SK-N-SH (cell line): ENCODE results near the gene ADGRB2. TPM values are rescaled to one million over a fixed set of nuclear protein-coding genes. Genes with fewer than 3 reads are reported as not detected.
A peak's percentile ranks its signal among the peaks of the same experiment; 100 is the strongest.

ENCODE experiments used
- CTCF ChIA-PET: fragments of 300-600, 350-600 bp; formaldehyde crosslinking; extraction: SDS; loops from one replicate; lab custom pipeline; 2021; lab: Yijun Ruan, JAX
- POLR2A ChIA-PET: fragments of 350-600 bp; sonication (Branson Sonifier 250); formaldehyde crosslinking; extraction: SDS; loops from one replicate; lab custom pipeline; 2020; ENCODE audit warnings: antibody characterized with exemption, inconsistent platforms; lab: Yijun Ruan, JAX
- DNase-seq: peaks from one replicate; pipeline ENCODE4 v3.0.0; 2012
- H2AFZ ChIP-seq: fragments of 200-600 bp; sonication (generic); 2 replicates; pipeline ENCODE4 v1.8.1; 2016; ENCODE audit warnings: antibody characterized with exemption, mild to moderate bottlenecking, low read depth
- H3F3A ChIP-seq: fragments of 200-600 bp; sonication (generic); replicated peaks from 2 replicates; pipeline ENCODE3; 2016; ENCODE audit warnings: antibody characterized with exemption, mild to moderate bottlenecking; ENCODE audit not compliant: insufficient read depth
- H3K27ac ChIP-seq, 2 experiments: fragments of 200-500 bp in 1 of 2; fragments of 200-600 bp in 1 of 2; sonication (Bioruptor generic) in 1 of 2; sonication (generic), shearing (Covaris generic) in 1 of 2; 2 replicates each; pipeline versions ENCODE4 v1.5.1 to v1.6.1; 2014 to 2016; ENCODE audit warnings: low read depth in 2 of 2, inconsistent platforms in 1 of 2, low read length in 1 of 2, mild to moderate bottlenecking in 1 of 2, mixed read lengths in 1 of 2
- H3K27me3 ChIP-seq: fragments of 200-600 bp; sonication (generic), shearing (Covaris generic); 2 replicates; pipeline ENCODE4 v1.6.1; 2016; ENCODE audit warnings: mixed run types; ENCODE audit not compliant: insufficient read depth
- H3K36me3 ChIP-seq, 2 experiments: fragments of 200-500 bp in 1 of 2; fragments of 200-600 bp in 1 of 2; sonication (Bioruptor generic) in 1 of 2; sonication (generic) in 1 of 2; replicated peaks in 1 of 2; 2 replicates each; pipeline versions ENCODE3 to v1.5.1; 2014 to 2016; ENCODE audit warnings: low read length in 1 of 2, mild to moderate bottlenecking in 1 of 2; ENCODE audit not compliant: insufficient read depth in 2 of 2, control insufficient read depth in 1 of 2
- H3K4me1 ChIP-seq, 2 experiments: fragments of 200-500 bp in 1 of 2; fragments of 200-600 bp in 1 of 2; sonication (Bioruptor generic) in 1 of 2; sonication (generic), shearing (Covaris generic) in 1 of 2; 2 replicates each; pipeline versions ENCODE4 v1.5.1 to v1.6.1; 2014 to 2016; ENCODE audit warnings: low read depth in 1 of 2, low read length in 1 of 2, mixed run types in 1 of 2; ENCODE audit not compliant: insufficient read depth in 2 of 2, control insufficient read depth in 1 of 2
- H3K4me2 ChIP-seq: fragments of 200-600 bp; sonication (generic), shearing (Covaris generic); 2 replicates; pipeline ENCODE4 v1.6.1; 2017; ENCODE audit warnings: mixed run types
- H3K4me3 ChIP-seq, 2 experiments: fragments of 200-500 bp in 1 of 2; fragments of 200-600 bp in 1 of 2; sonication (Bioruptor generic) in 1 of 2; sonication (generic), shearing (Covaris generic) in 1 of 2; 2 replicates each; pipeline versions ENCODE4 v1.5.1 to v1.8.1; 2014 to 2016; ENCODE audit warnings: low read depth in 2 of 2, inconsistent platforms in 1 of 2, low read length in 1 of 2, mild to moderate bottlenecking in 1 of 2, mixed read lengths in 1 of 2, moderate library complexity in 1 of 2
- H3K79me2 ChIP-seq: fragments of 200-600 bp; sonication (generic); 2 replicates; pipeline ENCODE4 v1.8.1; 2017; ENCODE audit warnings: mild to moderate bottlenecking; ENCODE audit not compliant: insufficient read depth
- H3K9ac ChIP-seq: fragments of 200-600 bp; sonication (generic); 2 replicates; pipeline ENCODE4 v1.6.1; 2017; ENCODE audit warnings: mixed run types
- H3K9me2 ChIP-seq: fragments of 200-600 bp; sonication (generic); 2 replicates; pipeline ENCODE4 v1.6.1; 2017; ENCODE audit warnings: mixed run types
- H3K9me3 ChIP-seq: fragments of 200-600 bp; sonication (generic); 2 replicates; pipeline ENCODE4 v1.6.1; 2017; ENCODE audit warnings: mixed run types, mild to moderate bottlenecking, moderate library complexity
- H4K20me1 ChIP-seq: fragments of 200-600 bp; sonication (generic); 2 replicates; pipeline ENCODE4 v1.6.1; 2017; ENCODE audit warnings: mild to moderate bottlenecking, mixed run types; ENCODE audit not compliant: insufficient read depth
- CHD2 ChIP-seq: fragments of 150-350 bp; IDR thresholded peaks from 2 replicates; pipeline ENCODE4 v1.6.1; 2018; ENCODE audit warnings: low read length; ENCODE audit not compliant: partially characterized antibody
- ELF1 ChIP-seq: IDR thresholded peaks from 2 replicates; pipeline ENCODE4 v1.4.0; 2012
- GATA2 ChIP-seq: sonication (generic); formaldehyde crosslinking; IDR thresholded peaks from 2 replicates; pipeline ENCODE4 v1.5.0; 2020; ENCODE audit warnings: mild to moderate bottlenecking, missing genetic modification reagents
- MEF2A ChIP-seq: IDR thresholded peaks from 2 replicates; pipeline ENCODE4 v1.4.0; 2012; ENCODE audit warnings: low read depth, borderline replicate concordance
- MXI1 ChIP-seq: IDR thresholded peaks from 2 replicates; pipeline ENCODE4 v1.6.1; 2012; ENCODE audit warnings: mild to moderate bottlenecking, low read depth, low read length, improper control_type of control experiment
- NFIC ChIP-seq: IDR thresholded peaks from 2 replicates; pipeline ENCODE4 v1.4.0; 2012; ENCODE audit warnings: borderline replicate concordance
- RAD21 ChIP-seq: IDR thresholded peaks from 2 replicates; pipeline ENCODE4 v1.6.1; 2012; ENCODE audit warnings: mild to moderate bottlenecking, low read length
- RXRA ChIP-seq: IDR thresholded peaks from 2 replicates; pipeline ENCODE4 v1.4.0; 2012; ENCODE audit warnings: low read depth, mild to moderate bottlenecking, borderline replicate concordance
- SMC3 ChIP-seq: IDR thresholded peaks from 2 replicates; pipeline ENCODE4 v1.6.1; 2012; ENCODE audit warnings: low read depth, low read length, improper control_type of control experiment
- TAF1 ChIP-seq: IDR thresholded peaks from 2 replicates; pipeline ENCODE4 v1.6.1; 2012; ENCODE audit warnings: low read depth, mild to moderate bottlenecking, low read length, moderate library complexity, borderline replicate concordance
- TCF12 ChIP-seq: IDR thresholded peaks from 2 replicates; pipeline ENCODE4 v1.4.0; 2012
- USF1 ChIP-seq: IDR thresholded peaks from 2 replicates; pipeline ENCODE4 v1.4.0; 2012; ENCODE audit warnings: low read depth, borderline replicate concordance
- ZBTB33 ChIP-seq: IDR thresholded peaks from 2 replicates; pipeline ENCODE4 v1.4.0; 2012; ENCODE audit warnings: low read depth, borderline replicate concordance
- WGBS: methylation state at CpG from one replicate; pipeline ENCODE4 v1.1.6; 2017; ENCODE audit warnings: low lambda C conversion rate; 5-methylcytosine and 5-hydroxymethylcytosine counted together
- polyA plus RNA-seq, 3 experiments: library from polyadenylated mRNA; depleted of rRNA; stranded (reverse); fragments of >200 nt; gene quantifications; 2 replicates each; pipeline ENCODE4 v1.2.3, GENCODE V29; 2012
- TF ChIP-seq, protein P1 (sequence below): fragments of 200-600 bp; sonication (generic); IDR thresholded peaks from 2 replicates; pipeline ENCODE4 v1.6.1; 2017; ENCODE audit warnings: antibody characterized with exemption, mild to moderate bottlenecking, moderate library complexity
- TF ChIP-seq, protein P2 (sequence below): IDR thresholded peaks from 2 replicates; pipeline ENCODE4 v1.6.1; 2012; ENCODE audit warnings: mild to moderate bottlenecking, low read depth, low read length, moderate library complexity
- TF ChIP-seq, protein P3 (sequence below): IDR thresholded peaks from 2 replicates; pipeline ENCODE4 v1.4.0; 2012; ENCODE audit warnings: low read depth

Gene ADGRB2
- polyA plus RNA-seq, 1 of the 3 experiments (the other 2 are of a cell fraction) = 13.0 TPM

- H3K27me3 ChIP-seq = no peaks in the 10 kb centered on the region
- peak overlapping the region; percentile 98 for H3K4me2 ChIP-seq
- ChIA-PET POLR2A (interaction anchor here (0.5 to 2.0 kb wide), 13 partner anchors 14 to 278 kb away, joined by 3 to 13 read pairs (median 4); partner anchors contain the start of genes ADGRB2, COL16A1 and PTP4A2), CTCF (interaction anchor here (0.6 to 21.1 kb wide), 67 partner anchors 11 to 319 kb away, joined by 3 to 707 read pairs (median 5); partner anchors contain the start of genes ADGRB2, COL16A1, KPNA6 and PTP4A2)
- peak overlapping the region; percentile 70 to 94; a peak in 3 of 4 replicates for H3K27ac ChIP-seq
- no peaks in the 10 kb centered on the region for H3K9me2 ChIP-seq
- H3K4me3 ChIP-seq = peak overlapping the region; percentile 67 to 76
- H3K9ac ChIP-seq = peak overlapping the region; percentile 82; the same call in 1 of the 2 replicates
- no peaks in the 10 kb centered on the region for H3K36me3 ChIP-seq
- H3K9me3 ChIP-seq = no peaks in the 10 kb centered on the region
- no peak for TF ChIP-seq MEF2A
- TF ChIP-seq USF1 = no peak
- TF ChIP-seq, protein P1, sequence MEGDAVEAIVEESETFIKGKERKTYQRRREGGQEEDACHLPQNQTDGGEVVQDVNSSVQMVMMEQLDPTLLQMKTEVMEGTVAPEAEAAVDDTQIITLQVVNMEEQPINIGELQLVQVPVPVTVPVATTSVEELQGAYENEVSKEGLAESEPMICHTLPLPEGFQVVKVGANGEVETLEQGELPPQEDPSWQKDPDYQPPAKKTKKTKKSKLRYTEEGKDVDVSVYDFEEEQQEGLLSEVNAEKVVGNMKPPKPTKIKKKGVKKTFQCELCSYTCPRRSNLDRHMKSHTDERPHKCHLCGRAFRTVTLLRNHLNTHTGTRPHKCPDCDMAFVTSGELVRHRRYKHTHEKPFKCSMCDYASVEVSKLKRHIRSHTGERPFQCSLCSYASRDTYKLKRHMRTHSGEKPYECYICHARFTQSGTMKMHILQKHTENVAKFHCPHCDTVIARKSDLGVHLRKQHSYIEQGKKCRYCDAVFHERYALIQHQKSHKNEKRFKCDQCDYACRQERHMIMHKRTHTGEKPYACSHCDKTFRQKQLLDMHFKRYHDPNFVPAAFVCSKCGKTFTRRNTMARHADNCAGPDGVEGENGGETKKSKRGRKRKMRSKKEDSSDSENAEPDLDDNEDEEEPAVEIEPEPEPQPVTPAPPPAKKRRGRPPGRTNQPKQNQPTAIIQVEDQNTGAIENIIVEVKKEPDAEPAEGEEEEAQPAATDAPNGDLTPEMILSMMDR = peak; percentile 82
- TF ChIP-seq TCF12 = no peak
- no peak for TF ChIP-seq ZBTB33
- TF ChIP-seq GATA2 = no peak
- TF ChIP-seq, protein P2, sequence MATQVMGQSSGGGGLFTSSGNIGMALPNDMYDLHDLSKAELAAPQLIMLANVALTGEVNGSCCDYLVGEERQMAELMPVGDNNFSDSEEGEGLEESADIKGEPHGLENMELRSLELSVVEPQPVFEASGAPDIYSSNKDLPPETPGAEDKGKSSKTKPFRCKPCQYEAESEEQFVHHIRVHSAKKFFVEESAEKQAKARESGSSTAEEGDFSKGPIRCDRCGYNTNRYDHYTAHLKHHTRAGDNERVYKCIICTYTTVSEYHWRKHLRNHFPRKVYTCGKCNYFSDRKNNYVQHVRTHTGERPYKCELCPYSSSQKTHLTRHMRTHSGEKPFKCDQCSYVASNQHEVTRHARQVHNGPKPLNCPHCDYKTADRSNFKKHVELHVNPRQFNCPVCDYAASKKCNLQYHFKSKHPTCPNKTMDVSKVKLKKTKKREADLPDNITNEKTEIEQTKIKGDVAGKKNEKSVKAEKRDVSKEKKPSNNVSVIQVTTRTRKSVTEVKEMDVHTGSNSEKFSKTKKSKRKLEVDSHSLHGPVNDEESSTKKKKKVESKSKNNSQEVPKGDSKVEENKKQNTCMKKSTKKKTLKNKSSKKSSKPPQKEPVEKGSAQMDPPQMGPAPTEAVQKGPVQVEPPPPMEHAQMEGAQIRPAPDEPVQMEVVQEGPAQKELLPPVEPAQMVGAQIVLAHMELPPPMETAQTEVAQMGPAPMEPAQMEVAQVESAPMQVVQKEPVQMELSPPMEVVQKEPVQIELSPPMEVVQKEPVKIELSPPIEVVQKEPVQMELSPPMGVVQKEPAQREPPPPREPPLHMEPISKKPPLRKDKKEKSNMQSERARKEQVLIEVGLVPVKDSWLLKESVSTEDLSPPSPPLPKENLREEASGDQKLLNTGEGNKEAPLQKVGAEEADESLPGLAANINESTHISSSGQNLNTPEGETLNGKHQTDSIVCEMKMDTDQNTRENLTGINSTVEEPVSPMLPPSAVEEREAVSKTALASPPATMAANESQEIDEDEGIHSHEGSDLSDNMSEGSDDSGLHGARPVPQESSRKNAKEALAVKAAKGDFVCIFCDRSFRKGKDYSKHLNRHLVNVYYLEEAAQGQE = 0 out of 2 replicates have a peak, but pooled peaks have one; percentile 39
- TF ChIP-seq ELF1 = no peak
- TF ChIP-seq CHD2 = peak; percentile 76
- TF ChIP-seq NFIC = no peak
- TF ChIP-seq, protein P3, sequence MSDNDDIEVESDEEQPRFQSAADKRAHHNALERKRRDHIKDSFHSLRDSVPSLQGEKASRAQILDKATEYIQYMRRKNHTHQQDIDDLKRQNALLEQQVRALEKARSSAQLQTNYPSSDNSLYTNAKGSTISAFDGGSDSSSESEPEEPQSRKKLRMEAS = 0 out of 2 replicates have a peak, but pooled peaks have one; percentile 20
- no peak for TF ChIP-seq RXRA
- TF ChIP-seq MXI1 = no peak
- peak; percentile 99 for TF ChIP-seq SMC3
- TF ChIP-seq TAF1 = 0 out of 2 replicates have a peak, but pooled peaks have one; percentile 34
- TF ChIP-seq RAD21 = peak; percentile 96
- peaks cover 4 to 53% of the 10 kb centered on the region in 2 experiments; a peak in 2 of 4 replicates for H3K4me1 ChIP-seq
- peak; percentile 97 for DNase-seq
- H3K79me2 ChIP-seq = no peaks in the 10 kb centered on the region
- peaks cover 6% of the 10 kb centered on the region for H3F3A ChIP-seq
- 19% methylated on average over 23 of the region's 26 CpGs for WGBS
- H2AFZ ChIP-seq = peak overlapping the region; percentile 79
- no peaks in the 10 kb centered on the region for H4K20me1 ChIP-seq
Measured at GRCh38 chr1:31789259-31790065, 25.3 kb upstream of the ADGRB2 start.
